ENCODE measurements around the gene CMTM8. TPM values are rescaled to one million over a fixed set of nuclear protein-coding genes. Genes with fewer than 3 reads are reported as not detected.

CMTM8 gene
- total and polyA plus RNA-seq, 2 of the 8 experiments (the other 6 are each of a cell fraction or from before 2014, with no cell fraction given) = 10.5 to 22.4 TPM

DNA sequence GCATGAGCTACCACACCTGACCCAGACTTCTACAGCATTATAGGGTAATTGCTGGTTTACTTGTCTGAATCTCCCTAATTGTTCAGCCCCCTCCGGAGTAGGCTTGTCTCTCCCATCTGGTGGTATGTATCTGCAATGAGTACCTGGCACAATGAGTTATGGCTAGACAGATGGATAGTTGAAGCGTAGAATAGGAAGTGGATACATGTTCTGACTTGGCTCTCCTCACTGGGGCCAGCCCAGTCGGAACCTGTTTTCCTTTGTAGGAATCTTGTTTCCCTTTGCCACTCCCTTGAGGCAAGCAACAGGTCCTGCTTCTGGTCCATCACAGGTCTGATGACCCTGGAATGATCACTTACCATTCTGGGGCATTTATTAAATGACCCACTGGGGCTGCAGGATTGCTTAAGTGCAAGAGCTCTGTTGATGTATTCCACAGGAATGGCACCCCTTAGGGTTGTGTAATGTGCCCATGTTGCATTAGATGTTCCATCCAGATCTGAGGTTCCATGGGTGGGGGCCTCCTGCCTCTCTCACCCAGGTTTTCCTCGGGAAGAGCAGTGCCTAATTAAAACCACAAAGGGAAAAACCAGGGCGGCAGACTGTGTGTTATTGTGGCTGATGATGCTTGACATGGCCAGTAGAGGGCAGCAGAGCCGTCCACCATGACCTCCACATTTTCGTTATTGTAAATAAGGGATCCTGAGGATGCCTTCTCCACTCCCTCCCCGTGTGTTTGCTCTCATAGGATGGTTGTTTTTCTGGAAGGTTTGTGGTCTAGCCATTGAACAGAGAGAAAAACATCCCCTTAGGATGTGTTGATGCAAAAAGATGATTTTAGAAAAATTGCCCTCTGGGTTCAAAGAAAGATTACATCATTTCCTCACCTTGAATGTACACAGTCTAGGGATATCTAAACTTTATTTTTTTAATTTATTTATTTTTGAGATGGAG, 58.0 kb downstream of the CMTM8 start:
- ChIA-PET CTCF (ENCODE audit: partially characterized antibody) (interaction anchor here (0.5 to 14.9 kb wide), 48 partner anchors 9 to 561 kb away, joined by 3 to 207 read pairs (median 5); partner anchors contain the start of gene CMTM8), POLR2A (ENCODE audit: partially characterized antibody) (no interaction called here)
- H4K20me1 ChIP-seq (replicated peaks in 1 of 2; ENCODE audit: control insufficient read depth in 1 of 2, insufficient read depth in 2 of 2, low read length in 2 of 2) = no peaks in the 10 kb centered on the region
- H3K9me3 ChIP-seq (ENCODE audit: insufficient read depth in 2 of 2, low read depth in 1 of 2, low read length in 1 of 2) = no peaks in the 10 kb centered on the region
- H4K5ac ChIP-seq (ENCODE audit: insufficient read length, low read depth, low read length) = no peak overlapping the region
- H3K4me3 ChIP-seq (ENCODE audit: extremely low read depth in 1 of 4, insufficient read depth in 2 of 4, low read depth in 3 of 4, low read length in 4 of 4) = no peak overlapping the region
- no peak overlapping the region for H2BK12ac ChIP-seq (ENCODE audit: low read depth, low read length)
- no peak overlapping the region for H3K27ac ChIP-seq (ENCODE audit: low read depth, low read length)
- H3K79me1 ChIP-seq (ENCODE audit: low read depth, low read length) = no peaks in the 10 kb centered on the region; the same call in 1 of the 2 replicates
- H3K23me2 ChIP-seq (ENCODE audit: low read depth, low read length) = no peaks in the 10 kb centered on the region
- H3K27me3 ChIP-seq (replicated peaks in 1 of 4; ENCODE audit: control insufficient read depth in 3 of 4, extremely low read depth in 1 of 4, insufficient read depth in 3 of 4, low read length in 3 of 4) = no peaks in the 10 kb centered on the region
- no peak overlapping the region for H3K56ac ChIP-seq (replicated peaks; ENCODE audit: insufficient read length, low read depth, low read length)
- H4K91ac ChIP-seq (replicated peaks; ENCODE audit: insufficient read length, low read length) = no peak overlapping the region
- H2BK20ac ChIP-seq (ENCODE audit: low read length) = no peak overlapping the region
- DNase-seq (ENCODE audit: low read depth in 1 of 2, low spot score in 2 of 2) (peak; percentile 44 to 73), FAIRE-seq (peak; percentile 94)
- H3K14ac ChIP-seq (ENCODE audit: insufficient read length) = no peak overlapping the region
- H2AFZ ChIP-seq (ENCODE audit: low read length) = no peak overlapping the region
- H3K4me2 ChIP-seq (ENCODE audit: insufficient read depth in 1 of 2, low read depth in 2 of 2, low read length in 2 of 2) = no peak overlapping the region
- no peak overlapping the region for H3K4ac ChIP-seq (replicated peaks; ENCODE audit: insufficient read length, low read depth, low read length)
- no peak overlapping the region for H3K9ac ChIP-seq (replicated peaks in 1 of 4; ENCODE audit: extremely low read depth in 1 of 4, low read depth in 3 of 4, low read length in 3 of 4)
- no peak overlapping the region for H4K8ac ChIP-seq (ENCODE audit: extremely low read depth, insufficient read depth, low read length)
- H2BK5ac ChIP-seq (ENCODE audit: low read depth, low read length) = no peak overlapping the region
- H2BK120ac ChIP-seq (replicated peaks; ENCODE audit: low read depth, low read length) = no peak overlapping the region
- H2AK5ac ChIP-seq (ENCODE audit: low read depth, low read length) = no peak overlapping the region
- H3K23ac ChIP-seq (ENCODE audit: insufficient read length) = no peak overlapping the region
- no peaks in the 10 kb centered on the region for H3K36me3 ChIP-seq (ENCODE audit: control insufficient read depth in 2 of 4, insufficient read depth in 4 of 4, low read length in 3 of 4)
- H3K18ac ChIP-seq (ENCODE audit: extremely low read depth, low read length) = no peak overlapping the region; the same call in 1 of the 2 replicates
- no peak overlapping the region for H2BK15ac ChIP-seq (ENCODE audit: low read length)
- WGBS, 2 experiments (ENCODE audit: extremely low coverage in 1 of 2, insufficient coverage in 1 of 2, insufficient read length in 1 of 2, insufficient replicate concordance in 2 of 2, low coverage in 1 of 2, low lambda C conversion rate in 2 of 2, missing lambda C conversion rate in 1 of 2) = 46% methylated on average over 8 of the region's 8 CpGs; no CpG with 5 or more reads in 1 of the 2 experiments
- no peaks in the 10 kb centered on the region for H3K79me2 ChIP-seq (ENCODE audit: control insufficient read depth in 1 of 2, insufficient read depth in 2 of 2, low read length in 2 of 2)
- peaks cover 0 to 3% (median 0%) of the 10 kb centered on the region in 4 experiments; a peak in 2 of 7 replicates for H3K4me1 ChIP-seq (replicated peaks in 1 of 4; ENCODE audit: control insufficient read depth in 3 of 4, insufficient read depth in 4 of 4, low read length in 3 of 4)
- TF ChIP-seq ASH2L (IDR thresholded peaks at IDR 0.05; ENCODE audit: low read length) = no peak
- TF ChIP-seq TAF1 (IDR thresholded peaks at IDR 0.05; ENCODE audit: low read depth, low read length) = no peak
- TF ChIP-seq YY1 (IDR thresholded peaks at IDR 0.05; ENCODE audit: low read depth, low read length) = peak; percentile 72; the same call in 1 of the 2 replicates
- no peak for TF ChIP-seq SP1 (IDR thresholded peaks at IDR 0.05; ENCODE audit: low read depth, low read length)
- no peak for TF ChIP-seq CEBPB (IDR thresholded peaks at IDR 0.05; ENCODE audit: low read depth, low read length)
- TF ChIP-seq SIRT6 (IDR thresholded peaks at IDR 0.05; ENCODE audit: low read length) = no peak
- no peak for TF ChIP-seq MAX (IDR thresholded peaks at IDR 0.05)
- no peak for TF ChIP-seq GTF2F1 (IDR thresholded peaks at IDR 0.05; ENCODE audit: borderline replicate concordance, low read depth, low read length)
- TF ChIP-seq EZH2 (IDR thresholded peaks at IDR 0.05; ENCODE audit: low read depth, low read length, severe bottlenecking) = no peak
